PFSK-1 (cell line): ENCODE measurements around the gene HIRA.

Source experiments
- FOXP2 ChIP-seq: optimal IDR thresholded peaks from 2 replicates; pipeline ENCODE3; 2011; ENCODE audit warnings: borderline replicate concordance, control low read depth, inconsistent platforms; ENCODE audit not compliant: insufficient read depth; ENCODE audit errors: extremely low read length, extremely low read depth
- POLR2AphosphoS5 ChIP-seq: IDR thresholded peaks from 2 replicates; pipeline ENCODE4 v1.6.1; 2012; ENCODE audit warnings: low read depth, mild to moderate bottlenecking, control low read depth, low read length, moderate library complexity
- REST ChIP-seq, 2 experiments: IDR thresholded peaks; 2 replicates each; pipeline versions ENCODE4 v1.6.1 to v1.8.0; 2011 to 2012; ENCODE audit warnings: low read depth in 2 of 2, low read length in 2 of 2, control low read depth in 1 of 2, inconsistent platforms in 1 of 2, mild to moderate bottlenecking in 1 of 2, moderate library complexity in 1 of 2; ENCODE audit not compliant: insufficient read depth in 1 of 2
- TAF1 ChIP-seq: IDR thresholded peaks from 2 replicates; pipeline ENCODE4 v1.6.1; 2012; ENCODE audit warnings: low read length, control low read depth, borderline replicate concordance; ENCODE audit not compliant: insufficient read depth

- TF ChIP-seq REST (IDR thresholded peaks at IDR 0.05; ENCODE audit: insufficient read depth in 1 of 2, low read depth in 2 of 2, low read length in 2 of 2) (no peak), POLR2AphosphoS5 (no peak), TAF1 (no peak), FOXP2 (no peak)
These were observed 12.5 kb downstream of the HIRA start for GRCh38 chr22:19419086-19419463.
